ENCODE results near the gene ARHGEF26.
A peak's percentile ranks its signal among the peaks of the same experiment; 100 is the strongest.

The ARHGEF26 gene

GRCh38 chr3:154115332-154115731 lies 5.9 kb upstream of the ARHGEF26 start:
- DNase-seq, result no peak

GRCh38 chr3:154119951-154120350 lies 1.2 kb upstream of the ARHGEF26 start:
- no peak for DNase-seq

- peak; percentile 6 for DNase-seq
Measured at GRCh38 chr3:154121701-154122551, 736 bp downstream of the ARHGEF26 start.

- DNase-seq, result no peak
Measured at GRCh38 chr3:154122552-154122911, 1.3 kb downstream of the ARHGEF26 start.

- no peak for DNase-seq
Measured at GRCh38 chr3:154122912-154123559, 1.8 kb downstream of the ARHGEF26 start.

DNA sequence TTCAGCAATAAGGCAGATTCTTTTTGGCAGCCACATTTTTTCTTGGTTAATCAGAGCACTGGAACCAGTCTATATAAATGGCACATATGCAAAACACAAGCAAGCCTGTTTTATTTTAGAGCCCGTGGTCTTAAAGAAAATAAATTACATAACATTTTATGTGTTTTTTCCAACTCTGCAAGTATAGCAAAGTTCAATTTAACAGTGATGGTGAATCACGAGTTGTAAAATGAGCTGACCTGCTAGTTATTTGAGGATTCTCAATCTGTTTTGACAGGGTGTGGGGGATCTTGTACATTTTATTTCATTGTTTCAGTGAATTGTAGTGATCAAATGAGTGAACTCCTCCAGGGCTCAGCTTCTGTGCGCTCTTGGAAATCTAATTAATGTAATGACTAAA lies 2.7 kb downstream of the ARHGEF26 start:
- no peak for DNase-seq

DNA sequence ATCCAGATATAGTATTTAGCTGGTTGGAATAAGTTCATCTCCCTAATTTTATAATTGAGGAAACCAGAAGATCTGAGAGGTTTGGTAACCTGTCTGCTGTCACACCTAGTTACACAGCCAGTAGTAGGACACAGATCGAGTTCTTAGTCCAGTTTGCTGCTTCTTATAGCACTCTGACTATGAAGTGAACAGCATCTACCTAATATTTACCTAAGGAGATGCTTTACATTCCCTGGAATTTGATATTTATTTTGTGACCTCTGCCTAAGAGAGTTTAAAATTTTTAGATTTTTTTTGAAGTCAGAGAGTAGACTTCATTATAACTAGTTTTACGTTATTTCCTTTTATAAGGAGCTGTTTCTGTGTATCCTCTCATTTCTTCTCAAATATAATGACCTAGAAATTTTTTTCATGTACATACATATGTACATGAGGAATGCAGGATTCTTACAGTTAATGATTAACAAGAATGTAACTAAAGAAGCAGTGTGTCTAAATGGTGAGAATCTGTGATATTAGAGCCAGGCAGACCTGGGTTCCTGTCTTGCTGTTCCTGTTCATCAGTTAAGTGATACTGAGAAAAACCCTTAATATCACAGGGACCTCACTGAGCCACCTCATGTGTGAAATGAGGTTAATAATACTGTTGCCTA lies 4.3 kb downstream of the ARHGEF26 start:
- DNase-seq, result no peak

GRCh38 chr3:154126651-154127050 lies 5.5 kb downstream of the ARHGEF26 start:
- DNase-seq, result no peak

- DNase-seq, result no peak
Measured at GRCh38 chr3:154129625-154130024, 8.4 kb downstream of the ARHGEF26 start.

- DNase-seq, result no peak
Measured at GRCh38 chr3:154130540-154130939, 9.3 kb downstream of the ARHGEF26 start.

DNA sequence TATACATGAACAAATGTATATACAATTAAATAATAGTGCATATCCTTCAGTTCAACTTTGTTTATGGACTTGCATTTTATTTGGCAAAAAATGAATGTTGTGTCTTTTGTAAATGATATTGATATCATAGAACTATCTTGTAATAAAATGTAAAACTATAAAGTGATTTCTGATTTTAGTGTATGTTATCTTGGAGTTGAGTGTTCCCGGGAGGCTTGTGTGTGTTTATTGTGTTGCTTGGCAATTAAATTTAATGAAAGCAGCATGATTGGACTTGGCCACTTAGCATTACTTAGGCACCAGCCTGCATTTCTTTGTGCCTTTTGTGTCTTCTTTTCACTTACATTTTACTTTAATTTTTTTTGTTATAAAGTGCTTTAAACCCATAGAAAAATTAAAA lies 10.6 kb downstream of the ARHGEF26 start:
- DNase-seq, result no peak

GRCh38 chr3:154132777-154133375 lies 11.7 kb downstream of the ARHGEF26 start:
- no peak for DNase-seq

DNA sequence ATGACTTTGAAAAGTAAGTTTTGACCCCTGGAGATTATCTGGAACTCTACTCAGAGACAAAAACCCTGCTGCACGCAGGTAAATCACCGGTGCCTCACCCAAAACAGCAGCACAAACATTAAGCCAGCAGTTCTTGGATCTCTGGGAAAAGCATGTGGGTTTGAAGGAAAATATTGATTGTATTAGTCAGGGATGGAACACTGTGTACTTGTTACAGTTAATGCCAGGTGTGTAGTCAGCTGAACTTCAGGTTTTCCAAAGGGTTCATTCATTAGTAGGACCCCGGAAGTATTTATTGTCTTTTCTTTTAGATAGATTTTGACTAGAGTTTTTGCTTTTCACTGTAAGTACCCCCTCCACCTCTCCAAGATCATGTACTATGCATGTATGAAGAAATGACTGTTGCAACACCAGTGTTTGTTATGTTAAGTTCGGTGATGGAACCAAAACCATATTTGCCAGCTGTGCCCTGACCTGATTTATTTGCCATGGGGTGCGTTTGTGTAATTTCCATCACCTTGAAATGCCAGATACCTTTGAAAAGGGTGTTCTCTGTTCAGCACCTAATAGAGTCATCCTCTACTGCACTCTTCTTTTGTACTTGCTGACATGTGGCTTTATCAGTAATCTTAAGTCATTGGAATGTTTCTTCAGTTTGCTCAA lies 14.5 kb downstream of the ARHGEF26 start:
- DNase-seq, result no peak

DNA sequence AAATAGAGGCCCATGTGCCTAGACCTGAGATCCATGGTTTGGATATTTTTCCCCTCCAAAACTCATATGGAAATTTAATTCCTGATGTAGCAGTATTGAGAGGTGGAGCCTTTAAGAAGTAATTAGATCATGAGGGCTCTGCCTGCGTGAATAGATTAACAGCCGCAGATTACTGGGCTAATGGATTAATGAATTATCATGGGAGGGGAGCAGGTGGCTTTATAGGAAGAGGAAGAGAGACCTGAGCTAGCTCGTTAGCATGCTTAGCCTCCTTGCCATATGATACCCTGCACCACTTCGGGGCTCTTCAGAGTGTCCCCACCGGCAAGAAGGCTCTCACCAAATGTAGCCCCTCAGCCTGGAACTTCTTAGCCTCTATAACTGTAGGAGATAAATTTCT lies 15.8 kb downstream of the ARHGEF26 start:
- DNase-seq, result no peak

DNA sequence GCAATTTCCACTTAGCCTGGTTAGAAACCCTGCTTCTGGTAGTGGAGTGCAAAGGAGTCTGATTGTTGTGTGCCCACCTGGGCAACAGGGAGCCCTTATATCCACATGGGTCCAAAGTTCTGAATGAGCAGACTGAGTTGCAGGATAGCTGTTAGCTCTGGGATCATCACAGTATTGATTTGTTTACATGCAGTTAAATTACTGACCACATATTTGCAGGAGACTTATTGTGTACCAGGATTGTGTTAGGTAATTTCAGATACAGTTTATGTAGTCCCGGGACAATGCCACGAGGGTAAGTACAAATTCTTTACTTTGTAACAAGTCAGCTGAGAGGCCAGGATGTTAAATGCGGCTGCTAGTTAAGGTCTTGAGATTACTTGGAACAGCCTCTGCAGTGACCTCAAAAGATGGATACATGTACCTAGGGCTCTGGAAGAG lies 18.8 kb downstream of the ARHGEF26 start:
- no peak for DNase-seq

- no peak for DNase-seq
Measured at GRCh38 chr3:154142608-154143007, 21.4 kb downstream of the ARHGEF26 start.

- no peak for DNase-seq
Measured at GRCh38 chr3:154143873-154144272, 22.7 kb downstream of the ARHGEF26 start.

DNA sequence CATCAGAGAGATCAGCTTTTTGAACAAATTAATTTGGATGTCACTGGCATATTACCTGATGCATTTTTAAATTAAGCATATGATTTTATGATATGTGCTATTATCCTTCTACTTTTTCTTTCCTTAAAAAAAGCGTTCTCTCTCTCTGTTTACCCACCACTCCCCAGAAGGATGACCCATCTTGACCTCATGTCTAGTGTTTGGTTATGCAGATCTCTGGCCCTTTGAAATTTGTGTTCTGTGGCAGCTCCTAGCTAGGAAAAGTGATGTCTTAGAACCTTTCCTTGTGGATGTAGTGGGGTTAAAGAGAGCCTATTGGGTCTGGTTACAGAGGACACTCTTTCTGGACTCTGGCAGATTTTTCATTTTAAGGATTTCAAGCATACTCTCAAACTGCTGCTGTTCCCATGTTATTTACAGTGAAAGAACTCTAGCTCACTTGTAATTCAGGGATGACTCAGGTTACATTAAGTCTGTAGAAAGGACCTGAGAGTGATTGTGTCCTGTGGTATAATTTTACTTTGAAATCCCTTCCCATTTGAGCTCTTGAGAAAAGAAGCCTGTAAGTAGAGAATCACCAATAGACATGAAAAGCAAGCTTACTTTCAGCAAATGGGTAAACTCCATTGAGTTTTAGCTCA lies 23.8 kb downstream of the ARHGEF26 start:
- DNase-seq, result no peak

GRCh38 chr3:154148541-154148940 lies 27.4 kb downstream of the ARHGEF26 start:
- no peak for DNase-seq

GRCh38 chr3:154149286-154149685 lies 28.1 kb downstream of the ARHGEF26 start:
- DNase-seq, result no peak

- no peak for DNase-seq
Measured at GRCh38 chr3:154151969-154152368, 30.8 kb downstream of the ARHGEF26 start.

- no peak for DNase-seq
Measured at GRCh38 chr3:154152741-154153140, 31.6 kb downstream of the ARHGEF26 start.

Measured in activated CD4-positive, alpha-beta T cell treated with anti-CD3 and anti-CD28 coated beads, Interleukin-2, amount 50 U/mL, for 1 hour (primary cell).